Smooth muscle cell (in vitro differentiated cells): Measurements from ENCODE around the gene TLR9. TPM values are rescaled to one million over a fixed set of nuclear protein-coding genes. Genes with fewer than 3 reads are reported as not detected.

Experiments
- DNase-seq: peaks from one replicate; lab custom pipeline; 2025; ENCODE audit not compliant: unreplicated experiment; lab: John Stamatoyannopoulos, UW
- H2AFZ ChIP-seq: fragments of 200-600 bp; sonication (generic); 2 replicates; pipeline ENCODE4 v1.6.0; 2016; ENCODE audit warnings: antibody characterized with exemption, low read depth, mild to moderate bottlenecking
- H3F3A ChIP-seq: fragments of 200-600 bp; sonication (generic); 2 replicates; pipeline ENCODE4 v1.6.0; 2017; ENCODE audit warnings: antibody characterized with exemption, low read depth
- H3K27ac ChIP-seq: fragments of 200-600 bp; sonication (generic); 2 replicates; pipeline ENCODE4 v1.5.1; 2016; ENCODE audit warnings: low read depth, mild to moderate bottlenecking
- H3K27me3 ChIP-seq: fragments of 200-600 bp; sonication (generic); 2 replicates; pipeline ENCODE4 v1.6.1; 2016; ENCODE audit warnings: low read depth, mild to moderate bottlenecking
- H3K36me3 ChIP-seq: fragments of 200-600 bp; sonication (generic); 2 replicates; pipeline ENCODE4 v1.5.1; 2016; ENCODE audit warnings: low read depth
- H3K4me1 ChIP-seq: fragments of 200-600 bp; sonication (generic); 2 replicates; pipeline ENCODE4 v1.5.1; 2016; ENCODE audit warnings: low read depth
- H3K4me2 ChIP-seq: fragments of 200-600 bp; sonication (generic); 2 replicates; pipeline ENCODE4 v1.6.0; 2016; ENCODE audit warnings: mild to moderate bottlenecking
- H3K4me3 ChIP-seq: fragments of 200-600 bp; sonication (generic); 2 replicates; pipeline ENCODE4 v1.5.1; 2016; ENCODE audit warnings: mild to moderate bottlenecking
- H3K79me2 ChIP-seq: fragments of 200-600 bp; sonication (generic); 2 replicates; pipeline ENCODE4 v1.6.0; 2016; ENCODE audit warnings: low read depth, mild to moderate bottlenecking
- H3K9ac ChIP-seq: fragments of 200-600 bp; sonication (generic); 2 replicates; pipeline ENCODE4 v1.6.0; 2016; ENCODE audit warnings: low read depth
- H3K9me3 ChIP-seq: fragments of 200-600 bp; sonication (generic); replicated peaks from 2 replicates; pipeline ENCODE4 v1.5.1; 2016; ENCODE audit warnings: low read depth
- H4K20me1 ChIP-seq: fragments of 200-600 bp; sonication (generic); 2 replicates; pipeline ENCODE4 v1.6.0; 2016; ENCODE audit warnings: low read depth
- WGBS: methylation state at CpG from one replicate; pipeline ENCODE4 v1.1.7; 2016; ENCODE audit warnings: low lambda C conversion rate; 5-methylcytosine and 5-hydroxymethylcytosine counted together
- polyA plus RNA-seq: library from polyadenylated mRNA; unstranded; fragments of >200 nt; fragmentation: Nextera tagmentation; extraction: Ambion mirVana; gene quantifications from 2 replicates; pipeline ENCODE4 v1.2.1, GENCODE V29; 2016
- total RNA-seq: library from RNA; depleted of rRNA; stranded (reverse); fragments of >200 nt; gene quantifications from 2 replicates; pipeline ENCODE4 v1.2.3, GENCODE V29; 2014
- TF ChIP-seq, protein P1 (sequence below): fragments of 200-600 bp; sonication (generic); IDR thresholded peaks from 2 replicates; pipeline ENCODE4 v1.5.1; 2017; ENCODE audit warnings: borderline replicate concordance, mild to moderate bottlenecking, antibody characterized with exemption; ENCODE audit not compliant: insufficient read depth, poor library complexity, severe bottlenecking

Gene TLR9
- total and polyA plus RNA-seq, 2 experiments from 2014 or later: 0.09 TPM; not detected in 1

DNA sequence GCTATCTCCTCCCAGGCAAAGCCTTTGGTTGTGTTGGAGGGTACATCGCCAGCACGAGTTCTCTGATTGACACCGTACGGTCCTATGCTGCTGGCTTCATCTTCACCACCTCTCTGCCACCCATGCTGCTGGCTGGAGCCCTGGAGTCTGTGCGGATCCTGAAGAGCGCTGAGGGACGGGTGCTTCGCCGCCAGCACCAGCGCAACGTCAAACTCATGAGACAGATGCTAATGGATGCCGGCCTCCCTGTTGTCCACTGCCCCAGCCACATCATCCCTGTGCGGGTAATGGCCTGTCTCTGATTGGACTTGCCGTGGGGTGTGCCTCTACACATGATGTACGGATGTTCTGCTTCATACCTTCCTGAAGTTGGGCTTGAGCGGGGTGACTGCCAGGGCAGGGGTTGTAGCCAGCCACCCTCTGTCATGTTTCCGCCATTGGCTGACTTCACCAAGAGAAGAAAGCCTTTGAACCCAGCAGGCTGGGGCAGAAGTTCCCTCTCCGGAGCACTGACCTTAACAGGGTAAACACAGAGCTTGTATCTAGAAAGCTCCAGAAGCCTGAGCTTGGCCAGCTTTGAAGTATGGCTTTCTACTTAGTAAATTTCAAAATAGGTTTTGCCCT, 14.1 kb downstream of the TLR9 start:
- Histone ChIP-seq H4K20me1 (peaks cover 9% of the 10 kb centered on the region), H3K9me3 (no peaks in the 10 kb centered on the region), H3K9ac (no peak overlapping the region), H3K4me3 (no peak overlapping the region), H3K27me3 (no peaks in the 10 kb centered on the region), H3K36me3 (peaks cover 13% of the 10 kb centered on the region), H3F3A (no peaks in the 10 kb centered on the region), H3K79me2 (no peaks in the 10 kb centered on the region), H3K4me1 (no peaks in the 10 kb centered on the region), H3K27ac (no peak overlapping the region), H2AFZ (no peak overlapping the region), H3K4me2 (no peak overlapping the region)
- TF ChIP-seq, protein P1, sequence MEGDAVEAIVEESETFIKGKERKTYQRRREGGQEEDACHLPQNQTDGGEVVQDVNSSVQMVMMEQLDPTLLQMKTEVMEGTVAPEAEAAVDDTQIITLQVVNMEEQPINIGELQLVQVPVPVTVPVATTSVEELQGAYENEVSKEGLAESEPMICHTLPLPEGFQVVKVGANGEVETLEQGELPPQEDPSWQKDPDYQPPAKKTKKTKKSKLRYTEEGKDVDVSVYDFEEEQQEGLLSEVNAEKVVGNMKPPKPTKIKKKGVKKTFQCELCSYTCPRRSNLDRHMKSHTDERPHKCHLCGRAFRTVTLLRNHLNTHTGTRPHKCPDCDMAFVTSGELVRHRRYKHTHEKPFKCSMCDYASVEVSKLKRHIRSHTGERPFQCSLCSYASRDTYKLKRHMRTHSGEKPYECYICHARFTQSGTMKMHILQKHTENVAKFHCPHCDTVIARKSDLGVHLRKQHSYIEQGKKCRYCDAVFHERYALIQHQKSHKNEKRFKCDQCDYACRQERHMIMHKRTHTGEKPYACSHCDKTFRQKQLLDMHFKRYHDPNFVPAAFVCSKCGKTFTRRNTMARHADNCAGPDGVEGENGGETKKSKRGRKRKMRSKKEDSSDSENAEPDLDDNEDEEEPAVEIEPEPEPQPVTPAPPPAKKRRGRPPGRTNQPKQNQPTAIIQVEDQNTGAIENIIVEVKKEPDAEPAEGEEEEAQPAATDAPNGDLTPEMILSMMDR: no peak
- 94% methylated on average over 18 of the region's 18 CpGs for WGBS
- DNase-seq: no peak

DNA sequence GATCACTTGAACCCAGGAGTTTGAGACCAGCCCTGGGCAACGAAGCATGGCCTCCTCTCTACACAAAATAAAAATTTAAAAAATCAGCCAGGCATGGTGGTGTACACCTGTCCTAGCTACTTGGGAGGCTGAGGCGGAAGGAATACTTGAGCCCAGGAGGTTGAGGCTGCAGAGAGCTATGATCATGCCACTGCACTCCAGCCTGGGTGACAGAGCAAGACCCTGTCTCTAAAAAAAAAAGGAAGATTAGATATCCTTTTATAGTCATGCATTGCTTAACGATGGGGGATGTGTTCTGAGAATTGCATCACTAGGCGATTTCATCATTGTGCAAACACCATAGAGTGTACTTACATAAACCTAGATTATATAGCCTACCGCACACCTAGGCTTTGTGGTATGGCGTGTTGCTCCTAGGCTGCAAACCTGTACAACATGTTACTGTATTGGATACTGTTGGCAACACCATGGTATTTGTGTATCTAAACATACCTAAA, 14.8 kb downstream of the TLR9 start:
- Histone ChIP-seq H3K9me3 (no peaks in the 10 kb centered on the region), H3K79me2 (no peaks in the 10 kb centered on the region), H3K27me3 (no peaks in the 10 kb centered on the region), H3K4me1 (no peaks in the 10 kb centered on the region), H3K4me3 (no peak overlapping the region), H2AFZ (no peak overlapping the region), H4K20me1 (peaks cover 9% of the 10 kb centered on the region), H3K27ac (no peak overlapping the region), H3K36me3 (peaks cover 13% of the 10 kb centered on the region), H3K9ac (no peak overlapping the region), H3F3A (no peaks in the 10 kb centered on the region), H3K4me2 (no peak overlapping the region)
- TF ChIP-seq, protein P1: no peak
- no peak for DNase-seq
- 81% methylated on average over 6 of the region's 6 CpGs for WGBS

DNA sequence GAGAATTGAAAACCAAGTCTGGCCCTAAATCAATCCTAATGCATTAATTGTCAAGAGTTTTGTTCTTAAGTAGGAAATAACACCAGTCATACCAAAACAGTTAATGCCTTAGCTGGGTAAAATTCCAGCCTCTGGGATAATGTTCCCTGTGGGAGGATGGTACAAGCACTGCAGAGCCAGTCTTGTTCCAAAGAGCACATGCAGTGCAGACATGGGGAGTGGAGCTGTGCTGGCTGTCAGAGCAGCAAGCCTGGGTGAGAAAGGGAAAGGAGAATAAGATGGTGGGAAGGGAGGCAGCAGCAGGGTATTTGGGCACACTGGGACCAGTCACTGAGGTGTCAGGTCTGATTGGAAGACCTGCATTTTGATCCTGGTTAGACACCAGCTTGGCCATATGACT, 15.4 kb downstream of the TLR9 start:
- no peaks in the 10 kb centered on the region for H3K9me3 ChIP-seq
- H3K36me3 ChIP-seq: peaks cover 17% of the 10 kb centered on the region
- H4K20me1 ChIP-seq: peaks cover 9% of the 10 kb centered on the region
- H3K4me3 ChIP-seq: no peak overlapping the region
- no peak overlapping the region for H3K4me2 ChIP-seq
- no peak overlapping the region for H3K27ac ChIP-seq
- no peaks in the 10 kb centered on the region for H3K27me3 ChIP-seq
- H3K9ac ChIP-seq: no peak overlapping the region
- no peak for DNase-seq
- TF ChIP-seq, protein P1: no peak
- H3F3A ChIP-seq: peaks cover 4% of the 10 kb centered on the region
- no peaks in the 10 kb centered on the region for H3K4me1 ChIP-seq
- H2AFZ ChIP-seq: no peak overlapping the region
- H3K79me2 ChIP-seq: no peaks in the 10 kb centered on the region

DNA sequence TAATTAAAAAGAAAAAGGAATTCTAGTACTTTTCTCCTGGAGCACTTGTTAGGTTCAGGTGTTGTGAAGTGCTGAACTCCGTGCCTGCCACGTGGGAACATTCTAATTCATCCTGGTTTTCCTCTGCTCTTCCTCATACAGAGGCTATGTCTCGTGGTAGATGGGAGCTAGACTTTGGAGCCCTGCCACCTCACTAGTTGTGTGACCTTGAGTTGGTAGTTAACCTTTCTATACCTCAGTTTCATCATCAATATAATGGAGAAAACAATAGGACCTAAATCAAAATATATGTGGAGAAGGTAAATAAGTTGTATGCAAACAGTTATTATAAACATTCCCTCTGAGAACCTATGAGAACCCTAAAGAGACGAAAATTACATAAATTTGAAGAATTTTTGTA, 16.9 kb downstream of the TLR9 start:
- peaks cover 31% of the 10 kb centered on the region for H3K36me3 ChIP-seq

More for the DNA sequence above, 16.9 kb downstream of the TLR9 start:
- H3K27me3 ChIP-seq: no peaks in the 10 kb centered on the region
- H3K4me3 ChIP-seq: no peak overlapping the region
- H4K20me1 ChIP-seq: peaks cover 9% of the 10 kb centered on the region
- no peak for DNase-seq
- H3K4me2 ChIP-seq: no peak overlapping the region
- H3K4me1 ChIP-seq: no peaks in the 10 kb centered on the region
- H3K9me3 ChIP-seq: no peaks in the 10 kb centered on the region
- H3K79me2 ChIP-seq: no peaks in the 10 kb centered on the region
- WGBS: 95% methylated on average over 4 of the region's 4 CpGs
- TF ChIP-seq, protein P1: no peak
- H3K9ac ChIP-seq: no peak overlapping the region
- H2AFZ ChIP-seq: no peak overlapping the region
- H3K27ac ChIP-seq: no peak overlapping the region
- peaks cover 4% of the 10 kb centered on the region for H3F3A ChIP-seq
